DOHH2 (cell line): Measurements from ENCODE around the gene TRIM75.

ENCODE experiments used
- H3F3A ChIP-seq: fragments of 200-600 bp; sonication (generic), shearing (Covaris generic); 2 replicates; pipeline ENCODE4 v1.6.0; 2016; ENCODE audit warnings: antibody characterized with exemption, mild to moderate bottlenecking; ENCODE audit not compliant: control insufficient read depth, insufficient read depth
- H3K27ac ChIP-seq: fragments of 200-600 bp; sonication (generic); 2 replicates; pipeline ENCODE4 v1.5.1; 2014; ENCODE audit warnings: low read depth, mild to moderate bottlenecking, low read length, moderate library complexity
- H3K27me3 ChIP-seq: fragments of 200-600 bp; sonication (generic); 2 replicates; pipeline ENCODE4 v1.6.1; 2014; ENCODE audit warnings: mild to moderate bottlenecking, low read length, mixed read lengths; ENCODE audit not compliant: control insufficient read depth
- H3K36me3 ChIP-seq: fragments of 200-600 bp; sonication (generic); 2 replicates; pipeline ENCODE4 v1.6.1; 2014; ENCODE audit warnings: mild to moderate bottlenecking, low read length, moderate library complexity, mixed read lengths; ENCODE audit not compliant: control insufficient read depth
- H3K4me1 ChIP-seq: fragments of 200-600 bp; sonication (generic); 2 replicates; pipeline ENCODE4 v1.6.1; 2014; ENCODE audit warnings: mild to moderate bottlenecking, low read length, mixed read lengths; ENCODE audit not compliant: control insufficient read depth
- H3K4me2 ChIP-seq: fragments of 200-600 bp; sonication (generic); 2 replicates; pipeline ENCODE4 v1.6.0; 2014; ENCODE audit warnings: mild to moderate bottlenecking, low read length, moderate library complexity
- H3K4me3 ChIP-seq: fragments of 200-600 bp; sonication (generic); 2 replicates; pipeline ENCODE4 v1.5.1; 2014; ENCODE audit warnings: mild to moderate bottlenecking, low read length, mixed read lengths
- H3K79me2 ChIP-seq: fragments of 200-600 bp; sonication (generic); 2 replicates; pipeline ENCODE4 v1.6.1; 2014; ENCODE audit warnings: mild to moderate bottlenecking, low read length, mixed read lengths; ENCODE audit not compliant: control insufficient read depth
- H3K9me2 ChIP-seq: fragments of 200-600 bp; sonication (generic); replicated peaks from 2 replicates; pipeline ENCODE4 v1.6.1; 2014; ENCODE audit warnings: mild to moderate bottlenecking, low read length, mixed read lengths; ENCODE audit not compliant: control insufficient read depth
- H3K9me3 ChIP-seq: fragments of 200-600 bp; sonication (generic); 2 replicates; pipeline ENCODE4 v1.6.1; 2014; ENCODE audit warnings: antibody characterized with exemption, low read length, mixed read lengths; ENCODE audit not compliant: control insufficient read depth, insufficient read depth
- H4K20me1 ChIP-seq: fragments of 200-600 bp; sonication (generic); 2 replicates; pipeline ENCODE4 v1.6.0; 2014; ENCODE audit warnings: low read depth, mild to moderate bottlenecking, antibody characterized with exemption, low read length, moderate library complexity; ENCODE audit not compliant: control insufficient read depth, insufficient read depth
- EZH2phosphoT487 ChIP-seq: fragments of 200-600 bp; sonication (generic); IDR thresholded peaks from 2 replicates; pipeline ENCODE4 v1.6.1; 2017; ENCODE audit warnings: borderline replicate concordance, mild to moderate bottlenecking, antibody characterized with exemption, low read length, moderate library complexity, mixed read lengths
- TF ChIP-seq, protein P1 (sequence below): fragments of 200-600 bp; sonication (generic); IDR thresholded peaks from one replicate; pipeline ENCODE4 v1.5.1; 2014; ENCODE audit warnings: antibody characterized with exemption, mild to moderate bottlenecking, low read depth, low read length; ENCODE audit not compliant: poor library complexity, severe bottlenecking

TRIM75 gene

DNA sequence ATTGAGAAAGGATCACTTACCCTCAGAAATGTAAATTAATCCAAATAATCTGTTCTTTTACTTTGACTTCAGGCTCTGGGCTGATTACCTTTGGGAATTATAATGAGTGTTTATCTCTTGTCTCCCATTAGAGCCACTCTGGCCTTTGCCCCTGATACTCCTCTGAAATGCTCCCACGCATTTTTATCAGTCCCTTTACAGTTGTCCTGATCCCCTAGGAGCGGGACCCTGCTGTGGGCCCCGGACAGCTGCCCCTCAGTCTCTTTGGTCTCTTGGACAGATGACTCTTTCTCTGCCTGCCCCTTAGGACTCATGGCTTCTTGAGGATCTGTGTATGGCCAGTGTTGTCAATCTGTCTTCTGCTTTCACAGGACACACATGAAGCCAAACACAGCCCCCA lies 1.0 kb upstream of the TRIM75 start:
- no peaks in the 10 kb centered on the region for H3F3A ChIP-seq
- no peaks in the 10 kb centered on the region for H3K9me3 ChIP-seq
- no peak for TF ChIP-seq EZH2phosphoT487
- TF ChIP-seq, protein P1, sequence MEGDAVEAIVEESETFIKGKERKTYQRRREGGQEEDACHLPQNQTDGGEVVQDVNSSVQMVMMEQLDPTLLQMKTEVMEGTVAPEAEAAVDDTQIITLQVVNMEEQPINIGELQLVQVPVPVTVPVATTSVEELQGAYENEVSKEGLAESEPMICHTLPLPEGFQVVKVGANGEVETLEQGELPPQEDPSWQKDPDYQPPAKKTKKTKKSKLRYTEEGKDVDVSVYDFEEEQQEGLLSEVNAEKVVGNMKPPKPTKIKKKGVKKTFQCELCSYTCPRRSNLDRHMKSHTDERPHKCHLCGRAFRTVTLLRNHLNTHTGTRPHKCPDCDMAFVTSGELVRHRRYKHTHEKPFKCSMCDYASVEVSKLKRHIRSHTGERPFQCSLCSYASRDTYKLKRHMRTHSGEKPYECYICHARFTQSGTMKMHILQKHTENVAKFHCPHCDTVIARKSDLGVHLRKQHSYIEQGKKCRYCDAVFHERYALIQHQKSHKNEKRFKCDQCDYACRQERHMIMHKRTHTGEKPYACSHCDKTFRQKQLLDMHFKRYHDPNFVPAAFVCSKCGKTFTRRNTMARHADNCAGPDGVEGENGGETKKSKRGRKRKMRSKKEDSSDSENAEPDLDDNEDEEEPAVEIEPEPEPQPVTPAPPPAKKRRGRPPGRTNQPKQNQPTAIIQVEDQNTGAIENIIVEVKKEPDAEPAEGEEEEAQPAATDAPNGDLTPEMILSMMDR, result no peak
- no peaks in the 10 kb centered on the region for H3K27me3 ChIP-seq
- H3K27ac ChIP-seq, result no peak overlapping the region
- H3K9me2 ChIP-seq, result no peaks in the 10 kb centered on the region
- H4K20me1 ChIP-seq, result no peaks in the 10 kb centered on the region
- H3K4me3 ChIP-seq, result no peak overlapping the region
- H3K79me2 ChIP-seq, result no peaks in the 10 kb centered on the region
- H3K4me1 ChIP-seq, result no peaks in the 10 kb centered on the region
- no peak overlapping the region for H3K4me2 ChIP-seq
- H3K36me3 ChIP-seq, result no peaks in the 10 kb centered on the region

DNA sequence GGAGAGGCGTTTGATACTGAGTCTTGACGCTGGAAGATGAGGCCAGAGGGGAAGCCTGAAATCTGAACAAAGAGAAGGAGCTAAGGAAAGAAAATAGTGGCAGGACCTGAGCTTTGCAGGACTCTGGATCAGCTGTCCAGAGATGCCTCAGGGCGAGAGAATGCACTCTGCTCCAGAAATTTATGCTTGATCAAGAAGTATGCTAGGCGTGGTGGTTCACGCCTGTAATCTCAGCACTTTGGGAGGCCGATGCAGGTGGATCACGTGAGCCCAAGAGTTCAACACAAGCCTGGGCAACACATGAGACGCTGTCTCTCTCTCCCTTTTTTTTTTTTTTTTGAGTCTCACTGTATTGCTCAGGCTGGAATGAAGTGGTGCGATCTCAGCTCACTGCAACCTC lies 1.9 kb downstream of the TRIM75 start:
- TF ChIP-seq, protein P1, result no peak
- no peak for TF ChIP-seq EZH2phosphoT487
- no peaks in the 10 kb centered on the region for H3K9me2 ChIP-seq
- no peaks in the 10 kb centered on the region for H3K27me3 ChIP-seq
- no peaks in the 10 kb centered on the region for H3K36me3 ChIP-seq
- H3K4me1 ChIP-seq, result no peaks in the 10 kb centered on the region
- no peaks in the 10 kb centered on the region for H3K9me3 ChIP-seq
- no peaks in the 10 kb centered on the region for H3K79me2 ChIP-seq
- no peak overlapping the region for H3K4me2 ChIP-seq
- H3K4me3 ChIP-seq, result no peak overlapping the region
- H3F3A ChIP-seq, result no peaks in the 10 kb centered on the region
- no peaks in the 10 kb centered on the region for H4K20me1 ChIP-seq
- H3K27ac ChIP-seq, result no peak overlapping the region

DNA sequence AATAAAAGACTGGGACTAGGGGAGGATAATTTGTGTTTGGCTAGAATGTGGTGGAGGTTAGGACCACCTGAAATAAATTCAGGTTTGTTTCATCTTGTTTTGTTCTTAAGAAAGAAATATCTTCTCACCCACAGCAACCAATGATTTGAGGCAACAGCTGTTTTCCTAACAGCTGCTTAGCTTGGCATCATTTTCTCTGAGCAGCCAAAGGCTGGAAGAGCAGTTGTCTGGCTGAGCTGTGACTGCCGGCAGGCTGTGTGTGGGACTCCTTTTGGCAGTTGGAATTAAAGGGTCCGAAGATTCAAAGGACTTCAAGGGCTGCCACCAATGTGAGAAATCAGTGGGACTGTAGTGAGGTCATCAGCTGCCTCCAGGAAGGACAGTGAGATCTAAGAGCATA lies 5.0 kb downstream of the TRIM75 start:
- no peaks in the 10 kb centered on the region for H3K9me2 ChIP-seq
- no peak overlapping the region for H3K4me3 ChIP-seq
- H3F3A ChIP-seq, result no peaks in the 10 kb centered on the region
- H3K36me3 ChIP-seq, result no peaks in the 10 kb centered on the region
- TF ChIP-seq EZH2phosphoT487, result no peak
- TF ChIP-seq, protein P1, result no peak
- H3K9me3 ChIP-seq, result no peaks in the 10 kb centered on the region
- no peaks in the 10 kb centered on the region for H4K20me1 ChIP-seq
- H3K79me2 ChIP-seq, result no peaks in the 10 kb centered on the region
- H3K27me3 ChIP-seq, result no peaks in the 10 kb centered on the region
- no peaks in the 10 kb centered on the region for H3K4me1 ChIP-seq
- no peak overlapping the region for H3K27ac ChIP-seq
- no peak overlapping the region for H3K4me2 ChIP-seq

DNA sequence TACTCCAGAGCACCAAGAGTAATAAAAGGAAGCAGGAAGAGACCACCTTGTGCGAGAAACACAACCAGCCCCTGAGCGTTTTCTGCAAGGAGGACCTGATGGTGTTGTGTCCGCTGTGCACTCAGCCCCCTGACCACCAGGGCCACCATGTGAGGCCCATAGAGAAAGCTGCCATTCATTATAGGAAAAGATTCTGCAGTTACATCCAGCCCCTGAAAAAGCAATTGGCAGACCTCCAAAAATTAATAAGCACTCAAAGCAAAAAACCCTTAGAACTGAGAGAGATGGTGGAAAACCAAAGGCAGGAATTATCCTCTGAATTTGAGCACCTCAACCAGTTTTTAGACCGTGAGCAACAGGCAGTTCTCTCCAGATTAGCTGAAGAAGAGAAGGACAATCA lies 5.7 kb downstream of the TRIM75 start:
- Histone ChIP-seq H3K4me3 (no peak overlapping the region), H3K9me2 (no peaks in the 10 kb centered on the region)

More for the DNA sequence above, 5.7 kb downstream of the TRIM75 start:
- H3K27ac ChIP-seq, result no peak overlapping the region
- TF ChIP-seq, protein P1, result no peak
- TF ChIP-seq EZH2phosphoT487, result no peak
- no peaks in the 10 kb centered on the region for H3K36me3 ChIP-seq
- H3K4me1 ChIP-seq, result no peaks in the 10 kb centered on the region
- no peak overlapping the region for H3K4me2 ChIP-seq
- H3K27me3 ChIP-seq, result no peaks in the 10 kb centered on the region
- no peaks in the 10 kb centered on the region for H4K20me1 ChIP-seq
- no peaks in the 10 kb centered on the region for H3K79me2 ChIP-seq
- no peaks in the 10 kb centered on the region for H3F3A ChIP-seq
- no peaks in the 10 kb centered on the region for H3K9me3 ChIP-seq
